Measurements from ENCODE around the gene NXPH2.

Gene NXPH2

DNA sequence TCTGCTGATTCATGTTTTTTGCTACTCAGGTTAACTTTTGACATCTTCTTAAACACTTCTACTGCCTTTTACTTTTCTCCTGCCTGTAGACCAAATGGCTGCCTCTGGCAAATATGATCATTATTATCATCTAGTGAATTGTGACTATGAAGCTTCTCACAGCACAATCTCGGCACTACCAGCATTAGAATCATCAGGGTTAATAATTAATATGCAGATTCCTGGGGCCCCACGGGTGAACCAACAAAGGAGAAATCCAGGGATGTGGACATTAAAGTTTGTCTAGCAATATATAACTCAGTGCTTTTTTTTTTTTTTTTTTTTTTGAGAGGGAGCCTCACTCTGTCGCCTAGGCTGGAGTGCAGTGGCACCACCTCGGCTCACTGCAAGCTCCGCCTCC is 142.5 kb downstream of the NXPH2 start:
- Histone ChIP-seq H3K4me1 (ENCODE audit: control insufficient read depth, insufficient read depth, low read length) (no peaks in the 10 kb centered on the region), H3K36me3 (ENCODE audit: control insufficient read depth, insufficient read depth, low read length) (no peaks in the 10 kb centered on the region), H3K9ac (ENCODE audit: low read length) (no peak overlapping the region), H3K9me3 (ENCODE audit: control insufficient read depth, insufficient read depth, low read depth, low read length) (peaks cover 8% of the 10 kb centered on the region), H3K27me3 (ENCODE audit: control insufficient read depth, insufficient read depth, low read length) (no peaks in the 10 kb centered on the region), H3K4me3 (ENCODE audit: low read depth, low read length) (no peak overlapping the region), H3K27ac (ENCODE audit: low read depth, low read length) (no peak overlapping the region)

DNA sequence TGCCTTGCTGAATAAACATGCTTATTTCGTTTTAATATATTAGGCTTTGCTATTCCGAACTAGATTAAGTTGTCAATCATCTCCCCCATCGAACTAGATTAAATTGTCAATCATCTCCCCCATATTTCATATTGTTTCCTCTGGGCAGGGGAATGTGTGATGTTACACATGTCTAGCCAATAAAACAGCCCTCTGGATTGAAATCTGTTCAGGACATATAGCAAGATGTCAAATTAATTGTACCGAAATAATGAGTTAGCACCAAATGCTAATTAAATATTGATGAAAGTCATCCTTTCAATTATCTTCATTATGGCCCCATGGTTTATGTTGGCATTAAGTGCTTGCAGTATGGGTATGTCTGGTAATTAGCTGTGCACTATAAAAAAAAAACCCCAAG is 143.1 kb downstream of the NXPH2 start:
- H3K9me3 ChIP-seq (ENCODE audit: control insufficient read depth, insufficient read depth, low read depth, low read length) = peaks cover 8% of the 10 kb centered on the region
- H3K9ac ChIP-seq (ENCODE audit: low read length) = no peak overlapping the region
- H3K4me3 ChIP-seq (ENCODE audit: low read depth, low read length) = no peak overlapping the region
- H3K36me3 ChIP-seq (ENCODE audit: control insufficient read depth, insufficient read depth, low read length) = no peaks in the 10 kb centered on the region
- no peaks in the 10 kb centered on the region for H3K4me1 ChIP-seq (ENCODE audit: control insufficient read depth, insufficient read depth, low read length)
- H3K27me3 ChIP-seq (ENCODE audit: control insufficient read depth, insufficient read depth, low read length) = no peaks in the 10 kb centered on the region
- H3K27ac ChIP-seq (ENCODE audit: low read depth, low read length) = no peak overlapping the region

DNA sequence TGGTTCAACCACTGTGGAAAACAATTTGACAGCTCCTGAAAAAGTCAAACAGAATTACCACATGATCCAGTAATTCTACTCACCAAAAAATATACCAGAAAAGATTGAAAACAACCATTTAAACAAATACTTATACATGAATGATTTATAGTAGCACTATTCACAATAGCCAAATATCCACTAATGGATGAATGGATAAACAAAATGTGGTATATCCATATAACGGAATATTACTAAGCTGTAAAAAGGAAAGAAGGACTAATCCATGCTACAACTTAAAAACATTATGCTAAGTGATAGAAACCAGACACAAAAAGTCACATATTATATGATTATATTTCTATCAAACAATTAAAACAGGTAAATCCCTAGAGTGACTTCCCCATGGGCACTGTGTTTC is 147.1 kb downstream of the NXPH2 start:
- H3K9me3 ChIP-seq (ENCODE audit: control insufficient read depth, insufficient read depth, low read depth, low read length) = peaks cover 8% of the 10 kb centered on the region
- H3K4me3 ChIP-seq (ENCODE audit: low read depth, low read length) = no peak overlapping the region
- no peaks in the 10 kb centered on the region for H3K27me3 ChIP-seq (ENCODE audit: control insufficient read depth, insufficient read depth, low read length)
- no peak overlapping the region for H3K27ac ChIP-seq (ENCODE audit: low read depth, low read length)
- no peaks in the 10 kb centered on the region for H3K4me1 ChIP-seq (ENCODE audit: control insufficient read depth, insufficient read depth, low read length)
- no peak overlapping the region for H3K9ac ChIP-seq (ENCODE audit: low read length)
- H3K36me3 ChIP-seq (ENCODE audit: control insufficient read depth, insufficient read depth, low read length) = no peaks in the 10 kb centered on the region

DNA sequence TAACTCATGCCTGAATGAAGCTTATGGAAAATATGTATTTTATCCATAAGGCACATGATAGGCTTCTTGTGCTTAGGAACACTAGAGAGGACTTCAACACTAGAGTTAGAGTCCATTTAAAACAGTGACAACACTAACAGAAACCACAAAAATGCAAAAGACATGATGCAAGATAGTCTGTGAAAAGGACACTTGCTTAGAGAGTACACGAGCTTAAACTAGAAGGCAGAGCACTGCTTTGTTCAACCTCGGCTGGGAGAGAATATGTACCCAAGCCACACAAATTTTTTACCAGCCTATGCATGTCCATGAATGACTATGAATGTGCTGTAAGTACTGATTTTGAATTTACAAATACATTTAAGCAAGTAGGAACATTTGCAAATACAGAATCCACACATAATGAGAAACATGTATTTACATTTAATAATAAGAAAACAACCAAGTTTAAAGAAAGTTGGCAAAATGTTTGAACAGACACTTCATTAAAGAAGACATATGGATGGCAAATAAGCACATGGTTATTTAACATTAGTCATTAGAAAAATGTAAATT is 148.0 kb downstream of the NXPH2 start:
- Histone ChIP-seq H3K36me3 (ENCODE audit: control insufficient read depth, insufficient read depth, low read length) (no peaks in the 10 kb centered on the region), H3K4me1 (ENCODE audit: control insufficient read depth, insufficient read depth, low read length) (no peaks in the 10 kb centered on the region), H3K9ac (ENCODE audit: low read length) (no peak overlapping the region)

DNA sequence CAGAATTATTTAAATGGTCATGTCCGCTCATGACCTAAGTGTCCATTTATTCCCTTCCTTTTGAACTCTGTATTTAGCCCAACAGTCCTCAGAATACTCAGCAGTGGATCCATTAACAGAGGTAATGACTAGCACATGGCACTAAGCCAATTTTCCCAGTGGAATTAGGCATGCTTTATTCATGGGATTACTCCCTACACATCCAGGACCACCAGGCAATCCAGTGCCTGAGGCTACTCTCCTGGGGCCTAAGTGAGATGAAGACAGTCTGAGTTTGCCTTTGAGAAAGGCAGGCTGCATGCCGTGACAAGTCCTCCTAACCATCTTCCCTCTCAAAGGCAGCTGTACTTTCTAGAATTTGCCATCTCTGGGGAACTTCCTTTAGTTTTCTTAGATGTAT is 150.0 kb downstream of the NXPH2 start:
- H3K9me3 ChIP-seq (ENCODE audit: control insufficient read depth, insufficient read depth, low read depth, low read length) = peaks cover 8% of the 10 kb centered on the region
- H3K36me3 ChIP-seq (ENCODE audit: control insufficient read depth, insufficient read depth, low read length) = no peaks in the 10 kb centered on the region
- no peaks in the 10 kb centered on the region for H3K27me3 ChIP-seq (ENCODE audit: control insufficient read depth, insufficient read depth, low read length)
- H3K4me3 ChIP-seq (ENCODE audit: low read depth, low read length) = no peak overlapping the region
- no peak overlapping the region for H3K9ac ChIP-seq (ENCODE audit: low read length)
- H3K4me1 ChIP-seq (ENCODE audit: control insufficient read depth, insufficient read depth, low read length) = no peaks in the 10 kb centered on the region
- no peak overlapping the region for H3K27ac ChIP-seq (ENCODE audit: low read depth, low read length)

More for the DNA sequence above, 148.0 kb downstream of the NXPH2 start:
- Histone ChIP-seq H3K9me3 (ENCODE audit: control insufficient read depth, insufficient read depth, low read depth, low read length) (peaks cover 8% of the 10 kb centered on the region), H3K4me3 (ENCODE audit: low read depth, low read length) (no peak overlapping the region), H3K27me3 (ENCODE audit: control insufficient read depth, insufficient read depth, low read length) (no peaks in the 10 kb centered on the region), H3K27ac (ENCODE audit: low read depth, low read length) (no peak overlapping the region)

DNA sequence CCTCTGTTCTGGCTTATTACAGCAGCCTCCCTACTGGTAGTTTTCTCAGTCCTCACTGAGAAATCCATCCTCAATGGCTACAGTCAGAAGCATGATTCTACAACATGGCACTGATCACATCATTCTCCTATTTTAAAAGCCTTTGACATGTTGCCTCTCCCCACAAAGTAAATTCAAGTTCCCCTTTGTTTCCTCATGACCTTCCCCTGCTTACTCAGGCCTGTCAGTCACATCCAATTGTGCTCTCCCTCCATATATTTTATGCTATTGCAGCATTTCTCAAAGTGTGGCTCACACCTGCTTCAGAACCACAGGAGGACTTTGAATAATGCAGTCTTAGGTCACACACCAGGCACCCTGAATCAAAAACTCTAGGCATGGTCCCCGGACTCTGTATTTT is 154.0 kb downstream of the NXPH2 start:
- Histone ChIP-seq H3K4me1 (ENCODE audit: control insufficient read depth, insufficient read depth, low read length) (no peaks in the 10 kb centered on the region), H3K9me3 (ENCODE audit: control insufficient read depth, insufficient read depth, low read depth, low read length) (no peaks in the 10 kb centered on the region), H3K36me3 (ENCODE audit: control insufficient read depth, insufficient read depth, low read length) (no peaks in the 10 kb centered on the region), H3K27ac (ENCODE audit: low read depth, low read length) (no peak overlapping the region), H3K4me3 (ENCODE audit: low read depth, low read length) (no peak overlapping the region), H3K9ac (ENCODE audit: low read length) (no peak overlapping the region), H3K27me3 (ENCODE audit: control insufficient read depth, insufficient read depth, low read length) (no peaks in the 10 kb centered on the region)

DNA sequence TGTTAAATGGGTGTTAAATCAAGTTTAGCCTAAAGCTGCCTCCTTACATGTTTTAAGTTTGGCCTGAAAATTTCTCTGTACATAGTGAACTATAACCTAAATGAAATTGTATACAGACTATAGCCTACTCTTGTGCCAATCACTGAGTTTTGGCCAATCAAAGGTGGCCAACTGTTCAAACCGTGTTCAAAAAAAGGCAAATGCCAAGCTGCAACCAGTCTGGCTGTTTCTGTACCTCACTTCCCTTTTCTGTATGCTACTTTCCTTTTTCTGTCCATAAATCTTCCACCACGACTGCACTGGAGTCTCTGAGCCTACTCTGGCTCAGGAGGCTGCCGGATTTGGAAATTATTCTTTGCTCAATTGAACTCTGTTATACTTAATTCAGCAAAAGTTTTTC is 157.6 kb downstream of the NXPH2 start:
- no peaks in the 10 kb centered on the region for H3K36me3 ChIP-seq (ENCODE audit: control insufficient read depth, insufficient read depth, low read length)
- H3K27me3 ChIP-seq (ENCODE audit: control insufficient read depth, insufficient read depth, low read length) = no peaks in the 10 kb centered on the region
- no peak overlapping the region for H3K9ac ChIP-seq (ENCODE audit: low read length)
- no peaks in the 10 kb centered on the region for H3K9me3 ChIP-seq (ENCODE audit: control insufficient read depth, insufficient read depth, low read depth, low read length)
- H3K4me3 ChIP-seq (ENCODE audit: low read depth, low read length) = no peak overlapping the region
- H3K27ac ChIP-seq (ENCODE audit: low read depth, low read length) = no peak overlapping the region
- no peaks in the 10 kb centered on the region for H3K4me1 ChIP-seq (ENCODE audit: control insufficient read depth, insufficient read depth, low read length)

DNA sequence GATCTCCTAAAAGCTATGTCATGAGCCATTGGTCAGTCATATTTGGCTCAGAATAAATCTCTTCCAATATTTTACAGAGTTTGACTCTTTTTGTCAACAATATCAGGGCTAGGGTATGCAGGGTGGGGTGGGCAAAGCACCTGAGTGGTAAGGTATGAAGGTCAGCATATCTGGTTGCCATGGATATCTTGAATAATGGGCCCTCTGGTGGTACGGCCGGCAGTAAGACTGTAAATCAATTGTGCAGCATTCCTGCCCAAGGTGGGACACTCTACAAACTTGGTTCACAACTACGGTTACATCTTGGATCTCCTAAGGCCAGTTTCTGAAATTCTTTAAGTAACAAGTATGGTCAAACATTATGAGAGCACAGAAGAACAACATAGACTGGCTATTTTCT is 159.1 kb downstream of the NXPH2 start:
- Histone ChIP-seq H3K4me3 (ENCODE audit: low read depth, low read length) (no peak overlapping the region), H3K4me1 (ENCODE audit: control insufficient read depth, insufficient read depth, low read length) (no peaks in the 10 kb centered on the region), H3K9ac (ENCODE audit: low read length) (no peak overlapping the region)

DNA sequence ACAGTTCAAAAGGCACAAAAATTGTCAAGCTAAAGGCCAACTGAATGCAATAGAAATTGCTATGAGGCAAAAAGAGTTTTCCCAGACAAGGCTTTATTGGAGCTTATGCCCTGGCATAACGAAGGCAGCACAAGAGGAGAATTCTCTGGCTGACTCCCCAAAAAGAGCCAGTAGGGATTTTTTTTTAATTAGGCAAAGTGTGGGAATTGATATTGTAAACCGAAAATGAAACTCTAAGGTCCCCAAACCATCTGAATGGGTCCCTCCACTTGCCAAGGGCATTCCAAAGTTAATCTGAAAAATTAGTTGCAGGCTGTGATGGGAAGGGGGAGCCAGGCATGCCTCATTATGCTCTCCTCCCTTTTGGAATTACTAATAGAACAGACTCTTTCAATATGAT is 159.8 kb downstream of the NXPH2 start:
- Histone ChIP-seq H3K36me3 (ENCODE audit: control insufficient read depth, insufficient read depth, low read length) (no peaks in the 10 kb centered on the region), H3K27ac (ENCODE audit: low read depth, low read length) (no peak overlapping the region), H3K4me1 (ENCODE audit: control insufficient read depth, insufficient read depth, low read length) (no peaks in the 10 kb centered on the region), H3K9ac (ENCODE audit: low read length) (no peak overlapping the region), H3K27me3 (ENCODE audit: control insufficient read depth, insufficient read depth, low read length) (no peaks in the 10 kb centered on the region), H3K4me3 (ENCODE audit: low read depth, low read length) (no peak overlapping the region), H3K9me3 (ENCODE audit: control insufficient read depth, insufficient read depth, low read depth, low read length) (no peaks in the 10 kb centered on the region)

More for the DNA sequence above, 159.1 kb downstream of the NXPH2 start:
- no peak overlapping the region for H3K27ac ChIP-seq (ENCODE audit: low read depth, low read length)
- no peaks in the 10 kb centered on the region for H3K36me3 ChIP-seq (ENCODE audit: control insufficient read depth, insufficient read depth, low read length)
- no peaks in the 10 kb centered on the region for H3K27me3 ChIP-seq (ENCODE audit: control insufficient read depth, insufficient read depth, low read length)
- H3K9me3 ChIP-seq (ENCODE audit: control insufficient read depth, insufficient read depth, low read depth, low read length) = no peaks in the 10 kb centered on the region
